ENCODE results near the gene CLMN.

Gene CLMN

DNA sequence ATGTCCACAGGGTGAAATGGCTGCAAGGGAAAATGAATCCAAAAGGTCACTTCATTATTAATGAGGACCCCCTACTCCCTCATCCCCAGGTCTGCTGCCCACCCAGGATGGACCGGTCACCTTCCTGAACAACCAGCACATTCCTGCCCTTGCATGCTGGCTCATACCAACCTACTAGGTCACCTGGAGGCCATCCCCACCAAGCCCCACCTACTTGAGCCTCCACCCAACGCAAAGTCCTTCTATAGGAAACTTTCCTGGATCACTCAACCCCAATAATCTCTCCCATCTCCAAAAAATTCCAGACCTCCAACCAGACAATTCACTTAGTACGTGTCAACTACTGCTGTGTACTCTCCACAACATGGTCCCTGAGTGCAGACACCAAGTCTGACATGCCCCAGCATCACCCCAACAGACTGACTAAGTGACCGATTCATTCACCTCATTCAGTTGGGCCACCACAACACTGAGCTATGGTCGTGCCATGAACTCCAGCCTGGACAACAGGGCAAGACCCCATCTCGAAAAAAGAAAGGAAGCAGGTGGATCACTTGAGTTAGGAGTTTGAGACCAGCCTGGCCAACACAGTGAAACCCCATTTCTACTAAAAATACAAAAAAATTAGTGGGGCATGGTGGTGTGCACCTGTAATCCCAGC lies 18.1 kb downstream of the CLMN start:
- DNase-seq: no peak

DNA sequence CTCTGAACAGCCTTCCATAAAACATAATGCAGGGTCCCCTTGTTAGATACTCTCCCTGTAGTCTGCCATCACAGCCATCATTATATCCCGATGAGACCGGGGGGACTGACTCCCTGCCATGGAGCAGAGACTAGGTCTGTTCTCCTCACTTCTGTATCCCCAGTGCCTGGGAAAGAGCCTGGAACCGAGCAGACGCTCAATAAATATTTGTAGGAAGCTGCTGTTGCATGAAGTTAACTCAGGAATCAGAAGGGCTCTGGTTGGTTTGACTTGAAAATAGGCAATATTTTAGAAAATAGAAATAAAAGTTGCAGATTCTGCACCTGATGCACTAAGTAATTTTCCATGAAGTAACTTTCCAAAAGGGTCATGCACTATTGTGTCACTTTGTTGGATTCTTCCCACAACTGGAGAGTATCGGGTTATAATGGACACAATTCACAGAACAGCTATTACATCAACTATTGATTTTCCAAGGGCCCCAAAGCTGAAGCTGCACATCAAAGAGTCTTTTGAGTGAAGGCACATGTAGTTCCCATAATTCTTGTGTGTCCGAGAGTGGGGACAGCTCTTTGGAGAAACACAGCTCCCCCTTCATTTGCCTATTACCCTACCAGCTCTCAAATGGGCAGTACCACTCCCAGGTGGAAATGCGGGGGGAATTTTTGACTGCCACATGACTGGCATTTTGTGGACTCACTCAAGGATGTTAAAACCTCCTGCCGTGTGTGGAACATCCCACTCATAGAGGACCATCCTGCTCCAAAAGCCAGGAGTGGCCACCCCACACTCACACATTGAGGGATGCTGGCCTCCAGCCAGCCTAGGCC lies 18.8 kb downstream of the CLMN start:
- DNase-seq: no peak

DNA sequence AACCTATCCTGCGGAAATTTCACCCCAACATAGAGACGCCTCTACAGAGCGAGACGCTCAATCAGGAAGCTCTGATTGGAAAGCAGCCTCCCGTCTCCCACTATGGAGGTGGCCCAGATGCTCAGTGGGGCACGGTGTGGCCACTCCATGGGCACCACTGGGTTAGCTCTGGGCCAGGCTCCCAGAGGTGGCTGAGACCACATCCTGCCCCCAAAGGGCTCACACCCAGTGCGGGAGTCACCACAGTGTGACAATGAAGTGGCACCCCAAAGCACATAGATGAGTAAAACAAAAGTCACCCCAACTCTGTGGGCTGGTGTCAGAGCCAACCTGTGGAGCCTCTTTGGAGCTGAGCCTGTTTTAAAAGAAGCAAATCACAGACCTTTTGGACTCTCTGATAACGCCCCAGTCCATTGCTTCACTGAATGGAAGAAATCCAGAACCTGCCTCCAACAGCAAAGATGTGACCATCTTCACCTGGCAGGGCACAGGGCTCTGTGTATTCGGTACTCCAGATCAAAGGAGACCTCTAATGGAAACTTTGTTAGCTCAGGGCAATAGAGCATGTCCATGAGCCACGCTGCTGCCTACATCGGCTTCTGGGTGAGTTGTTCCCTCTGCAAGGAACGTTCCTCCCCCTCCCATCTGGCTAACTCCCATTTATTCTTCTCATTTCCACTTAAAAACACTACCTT lies 19.6 kb downstream of the CLMN start:
- DNase-seq: no peak

DNA sequence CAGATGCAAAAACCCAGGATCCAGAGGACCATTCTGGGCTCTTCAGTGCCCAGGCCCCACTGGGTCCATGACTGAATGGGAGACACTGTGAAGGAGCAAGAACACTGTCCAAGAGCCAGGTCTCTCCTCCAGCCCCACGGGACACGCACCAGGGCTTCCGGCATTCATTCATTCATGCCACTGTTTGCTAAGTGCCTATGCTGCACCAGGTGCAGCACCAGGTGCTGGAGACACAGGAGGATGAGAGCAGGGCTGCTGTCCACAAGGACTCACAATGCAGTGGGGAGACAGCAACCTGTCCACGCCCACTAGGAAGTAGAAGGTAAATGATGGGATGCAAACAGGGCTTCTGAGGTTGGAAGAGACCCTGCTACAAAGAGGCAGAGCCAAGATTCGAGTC lies 20.4 kb downstream of the CLMN start:
- DNase-seq: no peak

DNA sequence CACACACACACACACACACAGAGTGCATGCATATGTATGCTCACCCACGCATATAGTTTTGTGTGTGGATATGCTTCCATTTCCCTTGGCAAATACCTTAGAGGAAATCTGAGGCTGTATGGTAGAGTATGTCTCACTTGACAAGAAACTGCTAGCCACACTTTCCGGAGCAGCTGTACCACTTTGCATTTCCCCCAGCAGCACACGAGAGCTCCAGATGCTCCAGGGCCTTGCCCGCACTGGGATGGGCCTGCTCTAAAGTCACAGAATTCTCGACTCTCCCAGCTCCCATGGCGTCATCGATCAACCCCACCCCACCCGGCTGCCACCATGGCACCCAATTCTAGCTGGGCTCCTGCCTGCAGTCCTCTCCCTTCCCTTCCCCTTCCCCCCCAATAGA lies 21.9 kb downstream of the CLMN start:
- DNase-seq: no peak

DNA sequence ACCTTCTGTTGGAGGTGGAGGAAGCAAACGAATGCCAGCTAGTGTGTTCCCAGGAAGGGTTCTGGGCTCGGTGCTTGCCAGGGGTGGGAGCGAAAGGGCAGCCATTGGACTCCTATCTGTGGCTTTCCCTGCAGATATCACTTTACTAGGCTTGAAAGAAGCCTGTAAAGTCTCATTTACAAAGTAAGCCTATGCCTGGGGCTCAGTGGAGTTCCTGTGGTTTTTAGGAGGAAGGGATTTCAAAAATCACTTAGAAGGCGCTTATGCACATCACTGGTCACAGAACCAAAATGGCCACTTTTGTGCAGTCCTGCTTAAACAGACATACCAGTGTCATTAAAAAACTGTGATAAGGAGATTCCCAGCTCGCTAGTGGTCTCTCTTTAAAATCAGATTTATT lies 22.7 kb downstream of the CLMN start:
- no peak for DNase-seq

DNA sequence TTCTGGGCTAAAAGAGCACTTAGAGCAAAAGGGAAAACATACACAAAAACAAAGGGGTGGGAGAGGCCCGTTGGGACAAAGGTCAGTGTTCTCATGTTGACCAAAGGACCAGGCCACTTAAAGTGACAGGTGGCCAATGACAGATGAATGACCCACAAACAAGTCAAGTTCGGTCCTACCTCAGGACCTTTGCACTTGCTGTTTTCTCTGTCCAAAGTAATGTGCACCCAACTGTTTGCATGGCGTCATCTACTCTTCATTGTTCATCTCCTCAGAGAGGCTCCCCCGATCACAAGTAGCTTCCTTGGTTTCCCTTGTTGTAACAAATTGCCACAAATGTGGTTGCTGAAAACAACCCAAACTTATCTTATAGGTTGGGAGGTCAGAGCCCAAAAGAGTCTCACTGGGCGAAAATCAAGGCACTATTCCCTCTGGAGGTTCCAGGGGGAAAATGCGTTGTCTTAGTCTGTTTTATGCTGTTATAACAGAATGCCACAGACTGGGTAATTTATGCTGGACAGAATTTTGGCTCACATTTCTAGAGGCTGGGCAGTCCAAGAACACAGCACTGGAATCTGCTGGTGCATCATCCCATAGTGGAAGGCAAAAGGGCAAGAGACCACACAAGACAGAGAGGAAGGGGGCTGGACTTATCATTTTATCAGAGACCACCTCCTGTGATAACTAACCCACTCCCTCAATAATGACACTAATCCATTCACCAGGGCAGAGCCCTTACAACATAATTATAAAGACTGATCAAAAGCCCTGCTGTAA lies 23.9 kb downstream of the CLMN start:
- DNase-seq: no peak

DNA sequence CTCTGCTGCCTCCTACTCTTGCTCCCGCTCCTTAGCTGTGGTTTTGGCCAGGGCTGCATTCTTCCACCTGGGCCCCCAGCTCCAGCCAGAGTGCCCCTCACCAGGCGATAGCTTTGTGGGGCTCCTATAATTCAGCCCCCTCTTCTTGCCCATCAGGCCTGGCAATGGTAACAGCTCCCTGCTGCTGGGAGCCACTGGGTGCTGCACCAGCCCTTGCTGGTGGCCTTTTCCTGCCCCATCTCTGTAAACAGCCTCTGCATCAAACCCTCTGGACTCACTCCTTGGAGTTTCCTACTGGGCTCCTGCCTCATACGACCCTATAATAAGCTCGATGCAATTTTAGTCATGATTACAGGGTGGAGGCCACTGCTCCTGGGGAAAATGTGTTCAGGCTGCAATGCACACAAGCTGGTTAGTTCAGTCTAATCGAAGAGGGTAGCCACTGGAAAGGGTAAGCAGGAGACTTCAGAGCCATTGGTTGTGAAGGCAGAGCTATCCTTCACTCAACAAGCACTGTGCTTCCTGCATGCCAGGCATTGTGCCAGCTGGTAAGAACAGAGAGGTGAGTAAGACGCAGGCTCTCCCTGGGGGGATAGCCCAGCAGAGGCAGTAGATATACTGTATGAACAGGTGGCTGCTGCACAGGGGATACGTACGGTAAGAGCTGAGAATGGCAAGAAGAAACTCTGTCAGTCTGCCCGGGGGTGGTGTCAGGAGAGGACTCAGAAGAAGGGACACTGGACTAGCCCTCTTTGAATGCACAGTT lies 24.7 kb downstream of the CLMN start:
- no peak for DNase-seq

DNA sequence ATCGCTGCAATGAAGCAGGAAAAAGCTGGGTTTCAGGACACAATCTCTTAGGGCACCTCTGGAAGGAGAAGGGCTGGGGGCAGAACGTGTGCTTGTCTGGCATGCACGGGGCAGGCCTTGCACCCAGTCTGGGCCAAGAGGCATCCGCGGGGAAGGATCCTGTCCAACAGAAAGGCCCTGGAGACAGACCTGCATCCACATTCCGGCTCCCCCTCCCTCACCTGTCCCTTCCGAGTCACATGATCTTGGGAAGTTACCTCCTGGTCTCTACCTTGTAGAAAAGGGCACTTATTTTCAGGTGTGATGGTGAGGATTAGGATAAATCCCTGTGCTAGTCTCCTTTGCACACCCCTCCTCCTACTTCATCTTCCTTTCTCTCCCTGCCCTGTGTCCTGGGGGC lies 25.4 kb downstream of the CLMN start:
- DNase-seq: no peak

DNA sequence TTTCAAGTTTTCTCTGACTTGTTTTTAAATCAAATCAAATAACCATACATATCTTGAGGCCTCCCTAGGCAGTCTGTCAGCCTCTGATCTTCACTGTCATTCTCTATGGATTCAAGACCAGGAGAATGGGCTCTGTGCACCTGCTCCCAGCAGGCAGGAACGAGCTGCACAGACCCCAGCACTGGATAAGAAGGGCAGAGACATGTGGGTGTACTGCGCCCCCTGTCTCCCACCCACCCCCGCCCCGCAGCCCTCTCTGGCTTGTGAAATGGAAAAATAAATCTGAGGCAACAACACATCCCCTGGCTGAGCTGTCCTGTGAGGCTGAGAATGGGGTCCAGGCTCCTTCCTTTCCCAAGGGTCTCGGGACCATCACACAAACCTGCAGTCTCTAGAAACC lies 26.3 kb downstream of the CLMN start:
- DNase-seq: no peak

DNA sequence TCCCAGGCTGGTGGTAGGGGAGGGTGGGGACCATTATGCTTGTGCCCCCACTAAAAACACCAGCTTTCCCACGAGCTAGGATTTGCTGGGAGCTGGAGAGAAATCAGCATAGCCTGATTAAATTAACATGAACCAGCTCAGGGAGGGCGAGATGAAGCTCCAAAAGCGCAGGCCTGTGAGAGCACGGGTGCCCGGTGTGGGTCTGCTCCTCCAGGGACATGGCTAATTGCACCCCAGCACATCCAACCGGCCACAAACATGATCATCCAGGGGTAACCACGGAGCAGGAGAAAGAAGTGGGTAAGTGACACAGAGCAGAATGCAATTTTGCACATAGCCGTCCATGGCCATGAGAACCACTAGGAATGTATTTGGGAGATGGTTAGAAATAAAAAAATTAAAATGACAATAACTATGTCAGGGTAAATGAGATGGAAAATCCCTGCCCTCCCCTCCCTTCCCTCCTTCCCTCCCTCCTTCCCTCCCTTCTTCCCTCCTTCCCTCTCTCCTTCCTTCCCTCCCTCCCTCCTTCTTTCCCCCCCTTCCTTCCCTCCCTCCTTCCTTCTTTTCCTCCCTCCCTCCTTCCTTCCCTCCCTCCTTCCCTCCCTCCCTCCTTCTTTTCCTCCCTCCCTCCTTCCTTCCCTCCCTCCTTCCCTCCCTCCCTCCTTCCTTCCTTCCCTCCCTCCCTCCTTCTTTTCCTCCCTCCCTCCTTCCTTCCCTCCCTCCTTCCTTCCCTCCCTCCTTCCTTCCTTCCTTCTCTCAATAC lies 26.9 kb downstream of the CLMN start:
- no peak for DNase-seq

DNA sequence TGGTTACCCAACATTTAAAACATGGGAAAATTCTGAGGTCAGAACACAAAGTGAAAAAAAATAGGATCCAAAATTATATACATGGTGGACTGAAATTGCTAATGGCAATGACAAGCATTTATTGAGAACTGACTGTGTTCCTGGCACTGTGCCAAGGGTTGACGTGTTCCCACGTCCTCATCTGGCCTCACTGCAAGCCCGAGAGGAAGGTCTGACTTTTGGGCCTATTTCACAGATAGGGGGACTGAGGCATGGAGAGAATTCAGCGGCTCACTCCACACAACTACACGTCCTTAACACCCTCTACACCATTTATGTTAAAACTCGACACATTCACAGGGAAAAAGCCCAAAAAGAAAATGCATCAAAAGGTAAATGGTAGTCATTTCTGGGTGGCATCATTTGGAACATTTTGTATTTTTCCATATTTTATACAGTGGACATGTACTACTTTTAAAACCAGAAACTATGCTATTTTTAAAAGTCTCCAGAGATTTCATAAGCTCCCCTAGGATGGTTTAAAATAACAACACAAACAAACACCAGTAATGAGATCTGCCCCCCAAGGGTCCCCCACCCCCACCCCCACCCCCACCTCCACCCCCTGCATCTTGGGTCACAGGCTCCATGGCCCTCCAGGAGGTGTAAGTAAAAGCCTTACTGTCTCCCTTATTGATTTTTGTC lies 27.7 kb downstream of the CLMN start:
- DNase-seq: peak; percentile 49 to 53

DNA sequence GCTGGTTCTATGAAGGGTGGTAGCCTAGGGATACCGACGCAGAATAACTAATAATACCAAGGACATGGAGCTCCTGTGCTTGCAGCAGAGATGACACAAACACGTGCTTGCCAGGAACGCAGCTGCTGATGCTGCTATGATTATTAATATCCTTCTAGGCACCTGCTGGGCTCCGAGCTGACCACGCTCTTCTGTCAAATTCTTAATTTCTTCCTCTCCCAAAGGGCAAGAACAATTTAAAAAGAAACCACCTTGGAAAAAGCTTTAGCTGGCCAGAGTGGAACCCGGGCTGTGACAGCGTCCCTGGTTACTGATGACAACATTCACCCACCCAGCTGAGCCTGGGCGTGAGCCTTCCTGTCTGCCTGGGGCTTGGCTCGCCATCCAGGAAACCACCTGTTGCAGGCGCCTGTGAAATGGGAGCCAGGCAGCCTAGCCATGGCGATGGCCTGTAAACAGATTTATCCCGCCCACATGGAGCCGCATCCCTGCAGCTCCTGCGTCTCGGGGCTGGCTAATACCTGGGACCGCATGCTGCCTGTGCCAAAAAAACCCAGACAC lies 28.8 kb downstream of the CLMN start:
- DNase-seq: no peak

DNA sequence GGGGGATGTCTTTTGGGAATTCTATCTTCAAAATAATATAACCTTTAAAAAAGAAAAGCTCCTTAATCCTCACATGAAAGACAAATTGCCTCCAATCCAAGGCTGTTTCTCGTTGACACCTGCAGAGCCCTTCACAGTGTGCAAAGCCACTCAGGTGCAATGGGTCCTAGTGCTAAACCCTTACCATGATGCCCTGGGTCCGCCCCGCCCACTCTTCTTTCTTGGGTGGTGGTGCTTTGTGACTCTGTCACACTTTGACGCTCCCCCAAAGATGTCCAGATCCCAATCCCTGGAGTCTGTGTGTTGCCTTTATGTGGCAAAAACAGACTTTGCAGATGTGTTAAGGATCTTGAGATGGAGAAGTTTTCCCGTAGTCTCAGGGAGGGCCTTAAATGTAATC lies 29.7 kb downstream of the CLMN start:
- no peak for DNase-seq

DNA sequence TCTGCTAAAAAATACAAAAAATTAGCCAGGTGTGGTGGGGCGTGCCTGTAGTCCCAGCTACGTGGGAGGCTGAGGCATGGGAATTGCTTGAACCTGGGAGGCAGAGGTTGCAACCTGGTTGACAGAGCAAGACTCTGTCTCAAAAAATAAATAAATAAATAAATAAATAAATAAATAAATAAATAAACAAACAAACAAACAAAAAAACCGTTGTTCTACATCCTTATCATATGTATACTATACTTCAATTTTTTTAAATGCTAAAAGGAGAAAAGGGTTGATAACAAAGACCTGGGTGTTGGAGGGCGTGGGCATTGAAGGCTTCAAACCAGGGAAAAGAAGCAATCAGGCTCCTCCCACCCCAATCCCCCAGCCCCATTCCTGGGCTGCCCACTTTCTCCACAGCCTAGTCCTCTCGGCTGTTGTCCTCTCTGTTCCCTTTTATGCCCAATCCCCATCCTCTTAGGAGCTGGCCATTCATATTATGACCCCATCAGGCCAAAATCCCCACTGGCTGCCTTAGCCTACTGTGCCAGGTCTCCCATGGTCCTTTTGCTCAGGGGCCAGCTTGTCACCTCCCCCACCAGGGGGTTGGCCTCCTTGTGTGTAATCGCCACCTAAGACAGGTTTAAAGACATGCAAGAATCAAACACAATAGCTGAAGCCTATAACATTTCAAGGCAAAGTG lies 30.2 kb downstream of the CLMN start:
- DNase-seq: no peak

DNA sequence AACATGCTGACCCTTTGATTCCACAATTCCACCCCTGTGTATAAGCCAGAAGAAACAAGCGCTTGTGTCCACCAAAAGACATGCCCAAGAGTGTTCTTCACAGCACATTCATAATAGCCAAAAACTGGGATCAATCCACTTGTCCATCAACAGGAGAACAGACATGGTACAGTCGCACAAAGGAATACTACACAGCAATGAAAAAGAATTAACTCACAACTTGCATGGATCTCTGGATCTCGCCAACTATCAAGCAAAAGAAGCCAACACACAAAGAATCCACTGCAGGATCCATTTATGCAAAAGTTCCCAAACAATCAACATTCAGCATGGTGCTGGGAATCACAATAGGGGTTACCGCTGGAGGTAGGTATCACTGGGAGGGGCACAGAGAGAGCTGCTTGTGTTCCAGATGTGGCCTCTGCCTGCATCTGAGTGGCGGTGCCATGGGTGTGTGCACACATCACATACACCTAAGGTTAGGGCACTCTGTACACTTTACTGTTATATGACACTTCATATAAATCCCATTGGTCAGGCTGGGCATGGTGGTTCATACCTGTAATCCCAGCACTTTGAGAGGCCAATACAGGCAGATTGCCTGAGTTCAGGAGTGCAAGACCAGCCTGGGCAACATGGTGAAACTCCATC lies 30.9 kb downstream of the CLMN start:
- DNase-seq: no peak

DNA sequence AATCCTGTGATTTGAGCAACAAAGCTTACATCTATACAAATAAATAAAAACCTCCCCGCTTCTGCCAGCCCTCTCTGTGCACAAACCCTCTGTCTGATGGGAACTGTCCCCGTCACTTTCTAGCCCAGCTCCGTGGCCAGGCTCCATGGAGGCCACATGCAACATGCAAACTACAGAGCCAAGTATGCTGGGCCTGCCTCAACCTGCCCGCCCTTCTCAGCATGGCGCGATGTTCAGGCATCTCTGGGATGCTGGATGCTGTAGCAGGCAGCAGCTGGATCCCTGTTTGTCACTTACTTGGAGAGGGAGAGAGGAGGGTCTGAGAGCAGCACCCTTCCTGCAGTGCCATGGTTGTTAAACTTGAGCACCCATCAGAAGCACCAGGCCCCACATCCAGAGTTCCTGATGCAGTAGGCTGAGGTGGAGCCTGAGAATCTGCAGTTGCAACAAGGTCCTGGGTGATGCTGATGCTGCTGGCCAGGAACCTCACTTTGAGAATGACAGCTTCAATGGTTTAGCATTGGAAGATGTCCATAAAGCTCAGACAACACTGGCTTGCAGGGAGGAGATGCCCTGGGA lies 32.4 kb downstream of the CLMN start:
- DNase-seq: no peak

DNA sequence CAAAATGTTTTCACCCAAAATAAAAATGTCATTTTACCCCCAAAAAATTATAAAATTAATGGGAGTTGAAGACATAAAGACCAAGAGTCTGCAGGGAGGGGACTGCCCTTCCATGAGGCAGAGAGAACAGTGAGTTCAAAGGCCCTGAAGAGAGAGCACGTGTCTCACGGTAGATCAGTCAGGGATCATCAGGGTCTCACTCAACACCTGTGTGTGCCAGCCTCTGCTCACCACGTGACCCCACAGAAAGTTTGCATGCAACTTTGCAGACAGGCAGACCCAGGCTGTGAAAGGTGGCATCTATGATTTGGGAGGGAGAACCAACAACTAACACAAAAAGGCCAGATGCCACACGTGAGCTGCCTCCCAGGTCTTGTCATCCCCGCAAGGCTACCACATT lies 33.1 kb downstream of the CLMN start:
- DNase-seq: no peak

DNA sequence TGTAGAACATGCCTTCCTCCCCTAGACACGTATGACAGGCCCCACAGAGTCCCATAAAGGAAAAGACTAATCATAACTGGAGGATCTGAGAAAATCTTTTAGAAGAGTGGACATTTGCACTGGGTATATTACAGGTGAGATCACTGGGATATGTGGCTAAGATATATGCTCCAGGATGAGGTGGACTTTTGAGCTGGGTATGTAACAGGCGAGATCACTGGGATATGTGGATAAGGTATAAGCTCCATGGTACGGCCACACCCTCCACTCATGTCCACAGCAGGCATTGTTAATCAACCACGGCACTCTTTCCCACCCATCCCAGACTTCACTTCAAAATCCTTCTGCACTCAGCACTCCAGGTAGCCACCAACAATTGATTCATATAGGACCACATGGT lies 34.1 kb downstream of the CLMN start:
- no peak for DNase-seq
